Natural killer cell (primary cell): ENCODE results near the gene MAP4K5. TPM values are rescaled to one million over a fixed set of nuclear protein-coding genes. Genes with fewer than 3 reads are reported as not detected.
"Not testable (repeated sequence)": the region's sequence is repeated elsewhere in the genome, so short reads cannot be mapped to it uniquely, and the experiment has no call there.

ENCODE experiments used
- ATAC-seq, 3 donors: fragments of 150-1000 bp in 2 of 3; fragments of 200-7000 bp in 1 of 3; cut with Tn5 transposase; 1 replicate in 1 of 3; 2 replicates in 2 of 3; pipeline ENCODE4 v1.10.0; 2021; ENCODE audit warnings: mild to moderate bottlenecking in 2 of 3, moderate library complexity in 2 of 3
- DNase-seq, 2 donors: peaks; one replicate each; pipeline versions ENCODE4 v3.0.0 to v3.0.0-alpha.2; 2013 to 2021; ENCODE audit warnings: mixed read lengths in 1 of 2
- H3K27ac ChIP-seq: one replicate; pipeline ENCODE4 v1.5.1; 2013; ENCODE audit warnings: mild to moderate bottlenecking, low read length
- H3K27me3 ChIP-seq: one replicate; pipeline ENCODE4 v1.6.1; 2013; ENCODE audit warnings: low read length; ENCODE audit not compliant: control insufficient read depth, insufficient read depth
- H3K36me3 ChIP-seq: one replicate; pipeline ENCODE4 v1.6.1; 2013; ENCODE audit warnings: low read length; ENCODE audit not compliant: control insufficient read depth, insufficient read depth
- H3K4me1 ChIP-seq: one replicate; pipeline ENCODE4 v1.6.1; 2013; ENCODE audit warnings: low read length; ENCODE audit not compliant: control insufficient read depth, insufficient read depth
- H3K4me3 ChIP-seq: one replicate; pipeline ENCODE4 v1.5.1; 2013; ENCODE audit warnings: low read length
- H3K9me3 ChIP-seq: one replicate; pipeline ENCODE4 v1.6.1; 2013; ENCODE audit warnings: low read length; ENCODE audit not compliant: control insufficient read depth, insufficient read depth
- H3K27ac Mint-ChIP-seq, 2 donors: one replicate each; pipeline ENCODE4 v1.8.0; 2022; ENCODE audit warnings: mild to moderate bottlenecking in 2 of 2, mixed read lengths in 2 of 2, moderate library complexity in 1 of 2
- H3K27me3 Mint-ChIP-seq, 2 donors: one replicate each; pipeline ENCODE4 v1.8.0; 2022; ENCODE audit warnings: low read depth in 2 of 2, mixed read lengths in 2 of 2
- H3K36me3 Mint-ChIP-seq: one replicate; pipeline ENCODE4 v1.8.0; 2022; ENCODE audit warnings: mixed read lengths
- H3K4me1 Mint-ChIP-seq, 2 donors: one replicate each; pipeline ENCODE4 v1.8.0; 2022; ENCODE audit warnings: mixed read lengths in 2 of 2
- H3K4me3 Mint-ChIP-seq: one replicate; pipeline ENCODE4 v1.8.0; 2022; ENCODE audit warnings: mild to moderate bottlenecking, moderate library complexity, mixed read lengths
- H3K9me3 Mint-ChIP-seq, 2 donors: one replicate each; pipeline ENCODE4 v1.8.0; 2022; ENCODE audit warnings: mixed read lengths in 2 of 2
- WGBS: methylation state at CpG from one replicate; pipeline ENCODE4 v1.1.7; 2013; ENCODE audit warnings: missing lambda C conversion rate; ENCODE audit not compliant: insufficient coverage; 5-methylcytosine and 5-hydroxymethylcytosine counted together
- intact Hi-C: fragments of 100-400 bp; cut with micrococcal nuclease; formaldehyde crosslinking; loops from one replicate; pipeline ENCODE4 v1.14.2; 2022
- total RNA-seq, 4 donors: library from RNA; stranded (reverse); fragments of 120-200 nt in 1 of 4; gene quantifications; one replicate each; pipeline versions ENCODE4 v1.2.3 to v1.2.4, GENCODE V29; 2013 to 2022
- TF ChIP-seq, protein P1 (sequence below): fragments of 200-600 bp; IDR thresholded peaks from one replicate; pipeline ENCODE4 v1.8.0; 2022; ENCODE audit warnings: antibody characterized with exemption

Gene MAP4K5
- total RNA-seq, 3 donors from 2014 or later (not counting 1 experiment from before 2014, with no cell fraction given) = 63.3 to 74.6 (median 65.9) TPM

GRCh38 chr14:50559990-50560930, 27.9 kb upstream of the MAP4K5 start, which contains the start of gene ATL1:
Gene ATL1, plus strand, starts transcription at chr14:50560145. Its CDS starts 121 bp downstream, at chr14:50560266.
- H3K36me3 ChIP-seq = no peaks in the 10 kb centered on the region
- H3K27me3 ChIP-seq = peaks cover 29% of the 10 kb centered on the region
- Mint-ChIP-seq H3K36me3 (no peaks in the 10 kb centered on the region), H3K27ac (no peak within 1 kb of the TSS), H3K27me3 (peaks cover 36 to 82% of the 10 kb centered on the region in 2 donors), H3K4me3 (peak within 1 kb of the TSS; percentile 86), H3K9me3 (no peaks in the 10 kb centered on the region), H3K4me1 (peaks cover 13 to 14% of the 10 kb centered on the region in 2 donors)
- TF ChIP-seq, protein P1, sequence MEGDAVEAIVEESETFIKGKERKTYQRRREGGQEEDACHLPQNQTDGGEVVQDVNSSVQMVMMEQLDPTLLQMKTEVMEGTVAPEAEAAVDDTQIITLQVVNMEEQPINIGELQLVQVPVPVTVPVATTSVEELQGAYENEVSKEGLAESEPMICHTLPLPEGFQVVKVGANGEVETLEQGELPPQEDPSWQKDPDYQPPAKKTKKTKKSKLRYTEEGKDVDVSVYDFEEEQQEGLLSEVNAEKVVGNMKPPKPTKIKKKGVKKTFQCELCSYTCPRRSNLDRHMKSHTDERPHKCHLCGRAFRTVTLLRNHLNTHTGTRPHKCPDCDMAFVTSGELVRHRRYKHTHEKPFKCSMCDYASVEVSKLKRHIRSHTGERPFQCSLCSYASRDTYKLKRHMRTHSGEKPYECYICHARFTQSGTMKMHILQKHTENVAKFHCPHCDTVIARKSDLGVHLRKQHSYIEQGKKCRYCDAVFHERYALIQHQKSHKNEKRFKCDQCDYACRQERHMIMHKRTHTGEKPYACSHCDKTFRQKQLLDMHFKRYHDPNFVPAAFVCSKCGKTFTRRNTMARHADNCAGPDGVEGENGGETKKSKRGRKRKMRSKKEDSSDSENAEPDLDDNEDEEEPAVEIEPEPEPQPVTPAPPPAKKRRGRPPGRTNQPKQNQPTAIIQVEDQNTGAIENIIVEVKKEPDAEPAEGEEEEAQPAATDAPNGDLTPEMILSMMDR = no peak
- ATAC-seq (peak; percentile 74 to 77 (median 76)), DNase-seq (peak; percentile 26 to 63)
- H3K4me1 ChIP-seq = peaks cover 14% of the 10 kb centered on the region
- no peak within 1 kb of the TSS for H3K27ac ChIP-seq
- H3K9me3 ChIP-seq = no peaks in the 10 kb centered on the region
- intact Hi-C loops = no loop called here
- under 1% methylated on average over 62 of the region's 66 CpGs for WGBS
- H3K4me3 ChIP-seq = peak within 1 kb of the TSS; percentile 55

DNA sequence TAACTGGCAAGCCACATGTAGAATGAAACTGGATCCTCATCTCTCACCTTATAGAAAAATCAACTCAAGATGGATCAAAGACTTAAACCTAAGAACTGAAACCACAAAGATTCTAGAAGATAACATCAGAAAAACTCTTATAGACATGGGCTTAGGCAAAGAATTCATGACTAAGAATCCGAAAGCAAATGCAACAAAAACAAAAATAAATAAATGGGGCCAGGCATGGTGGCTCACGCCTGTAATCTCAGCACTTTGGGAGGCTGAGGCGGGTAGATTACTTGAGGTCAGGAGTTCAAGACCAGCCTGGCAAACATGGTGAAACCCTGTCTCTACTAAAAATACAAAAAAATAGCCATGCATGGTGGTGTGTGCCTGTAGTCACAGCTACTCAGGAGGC, 20.4 kb upstream of the MAP4K5 start:
- H3K27ac ChIP-seq, H3K4me3 ChIP-seq, DNase-seq, ATAC-seq, H3K36me3 Mint-ChIP-seq, H3K4me1 ChIP-seq, H3K27ac Mint-ChIP-seq, H3K9me3 ChIP-seq, H3K4me3 Mint-ChIP-seq, H3K27me3 ChIP-seq, intact Hi-C loops, H3K9me3 Mint-ChIP-seq, H3K4me1 Mint-ChIP-seq, H3K36me3 ChIP-seq: not testable (repeated sequence)
- WGBS = 73% methylated on average over 3 of the region's 3 CpGs
- peaks cover 35 to 63% of the 10 kb centered on the region in 2 donors for H3K27me3 Mint-ChIP-seq

DNA sequence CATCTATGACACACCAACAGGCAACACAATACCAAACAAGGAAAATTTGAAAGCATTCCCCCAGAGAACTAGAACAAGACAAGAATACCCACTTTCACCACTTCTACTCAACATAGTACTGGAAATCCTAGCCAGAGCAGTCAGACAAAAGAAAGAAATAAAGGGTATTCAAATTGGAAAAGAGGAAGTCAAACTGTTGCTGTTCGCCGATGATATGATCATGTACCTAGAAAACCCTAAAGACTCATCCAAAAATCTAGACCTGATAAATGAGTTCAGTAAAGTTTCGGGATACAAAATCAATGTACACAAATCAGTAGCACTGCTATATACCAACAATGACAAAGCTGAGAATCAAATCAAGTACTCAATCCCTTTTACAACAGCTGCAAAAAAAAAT, 19.5 kb upstream of the MAP4K5 start:
- H3K27me3 Mint-ChIP-seq = peaks cover 30 to 53% of the 10 kb centered on the region in 2 donors
- no peak overlapping the region for H3K27ac ChIP-seq
- no peaks in the 10 kb centered on the region for H3K9me3 Mint-ChIP-seq
- H3K4me3 ChIP-seq = no peak overlapping the region
- H3K4me1 Mint-ChIP-seq = no peaks in the 10 kb centered on the region
- ATAC-seq (no peak), DNase-seq (no peak)
- no peak overlapping the region for H3K27ac Mint-ChIP-seq
- no peaks in the 10 kb centered on the region for H3K36me3 Mint-ChIP-seq
- no peaks in the 10 kb centered on the region for H3K27me3 ChIP-seq
- TF ChIP-seq, protein P1 = no peak
- intact Hi-C loops = no loop called here
- no peaks in the 10 kb centered on the region for H3K4me1 ChIP-seq
- H3K4me3 Mint-ChIP-seq = no peak overlapping the region
- 18% methylated on average over 3 of the region's 3 CpGs for WGBS
- H3K36me3 ChIP-seq = no peaks in the 10 kb centered on the region
- H3K9me3 ChIP-seq = no peaks in the 10 kb centered on the region

DNA sequence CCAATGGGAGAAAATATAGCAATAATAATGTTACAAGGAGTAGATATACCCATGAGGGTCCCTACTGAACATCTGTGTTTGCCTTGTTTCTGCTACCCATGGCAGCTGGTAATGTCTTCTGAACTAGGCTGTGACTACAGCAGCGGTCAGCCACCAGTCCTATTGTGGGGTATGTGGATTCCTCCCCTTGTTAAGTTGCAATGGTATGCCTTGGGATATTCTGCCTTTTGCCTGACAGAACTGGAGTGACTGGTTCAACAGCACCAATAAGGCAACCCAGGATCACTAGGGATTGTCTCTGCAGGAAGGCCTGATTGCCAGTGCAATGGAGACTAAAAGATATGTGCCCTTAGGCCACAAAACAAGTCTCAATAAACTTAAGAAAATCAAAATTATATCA, 17.9 kb upstream of the MAP4K5 start:
- intact Hi-C loops = no loop called here
- peaks cover 27 to 45% of the 10 kb centered on the region in 2 donors for H3K27me3 Mint-ChIP-seq

More for the DNA sequence above, 17.9 kb upstream of the MAP4K5 start:
- no peaks in the 10 kb centered on the region for H3K4me1 Mint-ChIP-seq
- Histone ChIP-seq H3K27ac (no peak overlapping the region), H3K4me3 (no peak overlapping the region), H3K4me1 (no peaks in the 10 kb centered on the region), H3K9me3 (no peaks in the 10 kb centered on the region), H3K36me3 (no peaks in the 10 kb centered on the region), H3K27me3 (no peaks in the 10 kb centered on the region)
- H3K36me3 Mint-ChIP-seq = no peaks in the 10 kb centered on the region
- WGBS = 100% methylated on average over 1 of the region's 1 CpG
- TF ChIP-seq, protein P1 = no peak
- H3K9me3 Mint-ChIP-seq = no peaks in the 10 kb centered on the region
- H3K27ac Mint-ChIP-seq = no peak overlapping the region
- ATAC-seq = no peak
- no peak overlapping the region for H3K4me3 Mint-ChIP-seq
- DNase-seq = no peak
